H1 (cell line): ENCODE data around the gene ZNF213. TPM values are rescaled to one million over a fixed set of nuclear protein-coding genes. Genes with fewer than 3 reads are reported as not detected.

Source experiments
- PHF8 ChIP-seq: fragments of 200-600 bp; sonication (generic); conservative IDR thresholded peaks from 2 replicates; pipeline ENCODE4 v1.7.1; 2012; ENCODE audit warnings: low read depth, mild to moderate bottlenecking, inconsistent platforms, low read length, moderate library complexity
- POLR2AphosphoS5 ChIP-seq: IDR thresholded peaks from 2 replicates; pipeline ENCODE4 v1.6.1; 2011; ENCODE audit warnings: low read depth, low read length
- RXRA ChIP-seq: IDR thresholded peaks from 2 replicates; pipeline ENCODE4 v1.6.1; 2011; ENCODE audit warnings: low read depth, mild to moderate bottlenecking, low read length, moderate library complexity; ENCODE audit not compliant: insufficient read depth
- SP1 ChIP-seq: IDR thresholded peaks from 2 replicates; pipeline ENCODE4 v1.6.1; 2011; ENCODE audit warnings: low read depth, low read length
- TBP ChIP-seq: IDR thresholded peaks from 2 replicates; pipeline ENCODE4 v1.6.1; 2011; ENCODE audit warnings: low read depth, low read length, improper control_type of control experiment
- polyA plus RNA-seq, 7 experiments: library from polyadenylated mRNA; depleted of rRNA in 3 of 7; stranded (reverse) in 5 of 7; unstranded in 2 of 7; fragments of >200 nt in 5 of 7; fragments of 200-250 nt in 2 of 7; gene quantifications; 1 replicate in 5 of 7; 2 replicates in 1 of 7; 4 replicates in 1 of 7; pipeline versions ENCODE4 v1.2.1 to v1.2.3, GENCODE V29; 2011 to 2013; ENCODE audit warnings: missing spikeins in 2 of 7, mixed read lengths in 2 of 7
- total RNA-seq: library from RNA; stranded (reverse); fragmentation: NEBNext Ultra II Directional; extraction: Animal tissue kit (Norgen Biotek cat#: 25700); gene quantifications from 2 replicates; pipeline ENCODE4 v1.2.1, GENCODE V29; 2021
- TF ChIP-seq, protein P1 (sequence below), 3 experiments: IDR thresholded peaks; 1 replicate in 2 of 3; 2 replicates in 1 of 3; pipeline versions ENCODE4 v1.5.1 to v1.6.1; 2011; ENCODE audit warnings: low read length in 3 of 3, mild to moderate bottlenecking in 3 of 3, inconsistent platforms in 2 of 3, low read depth in 1 of 3, moderate library complexity in 1 of 3; ENCODE audit not compliant: insufficient read depth in 1 of 3; ENCODE audit errors: control extremely low read depth in 1 of 3

The ZNF213 gene
- total and polyA plus RNA-seq, 2 of the 8 experiments (the other 6 are each of a cell fraction or from before 2014, with no cell fraction given): 1.6 to 6.9 TPM

DNA sequence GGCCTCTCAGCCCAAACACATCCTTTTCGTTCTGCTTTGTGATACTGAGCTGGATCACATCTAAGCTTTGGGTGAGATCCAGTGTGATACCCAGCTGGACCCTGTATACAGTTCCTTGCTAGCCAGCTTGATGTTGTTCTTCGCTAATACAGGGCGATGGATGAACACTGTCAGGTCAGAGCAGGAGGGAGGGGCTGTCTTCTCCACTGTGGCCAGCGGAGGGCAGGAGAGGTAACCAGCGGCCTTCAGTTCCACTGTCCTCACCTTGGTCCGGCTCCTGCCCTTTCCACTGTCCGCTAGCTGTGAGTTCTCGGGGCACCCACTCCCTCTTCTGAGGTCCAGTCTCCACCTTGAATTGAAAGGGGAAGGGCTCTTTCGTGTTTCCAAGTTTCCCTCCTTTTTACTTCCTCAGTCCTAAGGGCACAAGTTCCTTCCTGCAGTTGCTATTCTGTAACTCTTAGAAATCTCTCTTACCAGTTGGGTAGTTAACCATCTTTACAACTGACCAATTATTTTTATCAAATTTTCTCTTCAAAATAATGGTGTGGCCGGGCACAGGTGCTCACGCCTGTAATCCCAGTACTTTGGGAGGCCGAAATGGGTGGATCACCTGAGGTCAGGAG lies 3.0 kb upstream of the ZNF213 start (continued):
- TF ChIP-seq, protein P1, sequence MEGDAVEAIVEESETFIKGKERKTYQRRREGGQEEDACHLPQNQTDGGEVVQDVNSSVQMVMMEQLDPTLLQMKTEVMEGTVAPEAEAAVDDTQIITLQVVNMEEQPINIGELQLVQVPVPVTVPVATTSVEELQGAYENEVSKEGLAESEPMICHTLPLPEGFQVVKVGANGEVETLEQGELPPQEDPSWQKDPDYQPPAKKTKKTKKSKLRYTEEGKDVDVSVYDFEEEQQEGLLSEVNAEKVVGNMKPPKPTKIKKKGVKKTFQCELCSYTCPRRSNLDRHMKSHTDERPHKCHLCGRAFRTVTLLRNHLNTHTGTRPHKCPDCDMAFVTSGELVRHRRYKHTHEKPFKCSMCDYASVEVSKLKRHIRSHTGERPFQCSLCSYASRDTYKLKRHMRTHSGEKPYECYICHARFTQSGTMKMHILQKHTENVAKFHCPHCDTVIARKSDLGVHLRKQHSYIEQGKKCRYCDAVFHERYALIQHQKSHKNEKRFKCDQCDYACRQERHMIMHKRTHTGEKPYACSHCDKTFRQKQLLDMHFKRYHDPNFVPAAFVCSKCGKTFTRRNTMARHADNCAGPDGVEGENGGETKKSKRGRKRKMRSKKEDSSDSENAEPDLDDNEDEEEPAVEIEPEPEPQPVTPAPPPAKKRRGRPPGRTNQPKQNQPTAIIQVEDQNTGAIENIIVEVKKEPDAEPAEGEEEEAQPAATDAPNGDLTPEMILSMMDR (IDR thresholded peaks at IDR 0.05; ENCODE audit: control extremely low read depth in 1 of 3, insufficient read depth in 1 of 3, low read depth in 1 of 3, low read length in 3 of 3): peak; percentile 80 to 97 (median 91)
- no peak for TF ChIP-seq PHF8
- 0 out of 2 replicates have a peak, but pooled peaks have one; percentile 25 for TF ChIP-seq SP1
- peak; percentile 62; the same call in 1 of the 2 replicates for TF ChIP-seq POLR2AphosphoS5
- no peak for TF ChIP-seq RXRA
- TF ChIP-seq TBP: no peak
